GM06990 (cell line): ENCODE data around the gene SMAGP.
A peak's percentile ranks its signal among the peaks of the same experiment; 100 is the strongest.
"Not testable (repeated sequence)": the region's sequence is repeated elsewhere in the genome, so short reads cannot be mapped to it uniquely, and the experiment has no call there.

Experiments
- DNase-seq: peaks from one replicate; pipeline ENCODE4 v3.0.0-alpha.2; 2011; ENCODE audit not compliant: insufficient read length; ENCODE audit errors: extremely low read depth
- H3K27me3 ChIP-seq: replicated peaks from 2 replicates; pipeline ENCODE4 v1.6.0; 2011; ENCODE audit warnings: low read length; ENCODE audit not compliant: control insufficient read depth, insufficient read depth
- H3K36me3 ChIP-seq: 2 replicates; pipeline ENCODE4 v1.5.1; 2011; ENCODE audit warnings: low read length; ENCODE audit not compliant: control insufficient read depth, insufficient read depth
- H3K4me3 ChIP-seq: replicated peaks from 2 replicates; pipeline ENCODE4 v1.5.1; 2011; ENCODE audit warnings: low read depth, mild to moderate bottlenecking, control low read depth, low read length
- CTCF ChIP-seq: IDR thresholded peaks from 2 replicates; pipeline ENCODE4 v1.5.1; 2011; ENCODE audit warnings: low read length, control low read depth, mild to moderate bottlenecking, inconsistent platforms; ENCODE audit not compliant: insufficient read depth, poor library complexity, severe bottlenecking

SMAGP gene

GRCh38 chr12:51285843-51286242 is 15.6 kb upstream of the SMAGP start:
- H3K4me3 ChIP-seq: no peak overlapping the region
- H3K36me3 ChIP-seq: peaks cover 10% of the 10 kb centered on the region
- DNase-seq: no peak
- H3K27me3 ChIP-seq: no peaks in the 10 kb centered on the region
- TF ChIP-seq CTCF: no peak

- no peak for TF ChIP-seq CTCF
- peaks cover 8% of the 10 kb centered on the region for H3K36me3 ChIP-seq
- no peaks in the 10 kb centered on the region for H3K27me3 ChIP-seq
- DNase-seq: no peak
- H3K4me3 ChIP-seq: no peak overlapping the region
These were observed 11.1 kb upstream of the SMAGP start for GRCh38 chr12:51281202-51281924.

- Histone ChIP-seq H3K36me3 (no peaks in the 10 kb centered on the region), H3K4me3 (no peak overlapping the region), H3K27me3 (no peaks in the 10 kb centered on the region)
- TF ChIP-seq CTCF: no peak
- DNase-seq: no peak
These were observed 4.9 kb upstream of the SMAGP start for GRCh38 chr12:51275088-51275487.

GRCh38 chr12:51272810-51273209 is 2.6 kb upstream of the SMAGP start:
- not testable (repeated sequence) for H3K4me3 ChIP-seq, H3K36me3 ChIP-seq, H3K27me3 ChIP-seq, DNase-seq

- H3K36me3 ChIP-seq: no peaks in the 10 kb centered on the region
- TF ChIP-seq CTCF: no peak
- DNase-seq: no peak
- peak overlapping the region; percentile 61 for H3K4me3 ChIP-seq
- no peaks in the 10 kb centered on the region for H3K27me3 ChIP-seq
These were observed 820 bp upstream of the SMAGP start for GRCh38 chr12:51270951-51271518.

- DNase-seq: peak; percentile 40
- Histone ChIP-seq H3K27me3 (no peaks in the 10 kb centered on the region), H3K36me3 (no peaks in the 10 kb centered on the region), H3K4me3 (peak overlapping the region; percentile 61)
- TF ChIP-seq CTCF: no peak
These were observed 795 bp downstream of the SMAGP start for GRCh38 chr12:51269174-51270066.
